Tibial nerve (tissue), 3 donors: ENCODE results near the gene WFDC12.

Experiments used
- POLR2A ChIP-seq, 2 donors: fragments of 450-650 bp; IDR thresholded peaks; one replicate each; pipeline ENCODE4 v1.6.1; 2017; ENCODE audit warnings: antibody characterized with exemption in 2 of 2, mild to moderate bottlenecking in 2 of 2, moderate library complexity in 2 of 2
- TF ChIP-seq, protein P1 (sequence below), 5 experiments: fragments of 200-600 bp in 3 of 5; fragments of 450-650 bp in 2 of 5; sonication (generic) in 3 of 5; IDR thresholded peaks; one replicate each; pipeline ENCODE4 v1.5.1; 2016 to 2019; ENCODE audit warnings: antibody characterized with exemption in 5 of 5, mild to moderate bottlenecking in 3 of 5, moderate library complexity in 2 of 5

DNA sequence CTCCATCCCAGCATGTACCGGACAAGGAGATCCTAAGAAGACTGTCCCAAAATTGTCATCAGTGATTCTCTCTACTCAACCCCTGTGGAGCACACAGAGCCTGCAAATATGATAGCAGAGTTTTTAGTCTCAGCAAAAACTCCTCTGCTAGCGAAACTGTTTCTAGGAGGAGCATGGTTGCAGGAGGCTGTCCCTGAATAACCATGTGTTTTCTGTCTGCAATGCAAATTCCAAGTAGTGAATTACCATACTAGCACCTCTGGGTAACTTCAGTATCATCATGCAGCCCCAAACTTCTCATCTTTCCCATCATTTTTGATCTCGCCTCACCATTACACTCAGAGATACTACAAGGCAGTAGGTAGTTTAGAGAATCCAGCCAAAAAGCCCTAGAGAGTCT lies 24.8 kb upstream of the WFDC12 start:
- TF ChIP-seq POLR2A (IDR thresholded peaks at IDR 0.05), result no peak
- TF ChIP-seq, protein P1, sequence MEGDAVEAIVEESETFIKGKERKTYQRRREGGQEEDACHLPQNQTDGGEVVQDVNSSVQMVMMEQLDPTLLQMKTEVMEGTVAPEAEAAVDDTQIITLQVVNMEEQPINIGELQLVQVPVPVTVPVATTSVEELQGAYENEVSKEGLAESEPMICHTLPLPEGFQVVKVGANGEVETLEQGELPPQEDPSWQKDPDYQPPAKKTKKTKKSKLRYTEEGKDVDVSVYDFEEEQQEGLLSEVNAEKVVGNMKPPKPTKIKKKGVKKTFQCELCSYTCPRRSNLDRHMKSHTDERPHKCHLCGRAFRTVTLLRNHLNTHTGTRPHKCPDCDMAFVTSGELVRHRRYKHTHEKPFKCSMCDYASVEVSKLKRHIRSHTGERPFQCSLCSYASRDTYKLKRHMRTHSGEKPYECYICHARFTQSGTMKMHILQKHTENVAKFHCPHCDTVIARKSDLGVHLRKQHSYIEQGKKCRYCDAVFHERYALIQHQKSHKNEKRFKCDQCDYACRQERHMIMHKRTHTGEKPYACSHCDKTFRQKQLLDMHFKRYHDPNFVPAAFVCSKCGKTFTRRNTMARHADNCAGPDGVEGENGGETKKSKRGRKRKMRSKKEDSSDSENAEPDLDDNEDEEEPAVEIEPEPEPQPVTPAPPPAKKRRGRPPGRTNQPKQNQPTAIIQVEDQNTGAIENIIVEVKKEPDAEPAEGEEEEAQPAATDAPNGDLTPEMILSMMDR (IDR thresholded peaks at IDR 0.05), result no peak
